GM12891 (cell line): ENCODE results near the gene BSND.

ENCODE experiments used
- POLR2A ChIP-seq: IDR thresholded peaks from 2 replicates; pipeline ENCODE4 v1.6.1; 2011; ENCODE audit warnings: low read depth, low read length, control low read depth
- POLR2AphosphoS5 ChIP-seq: IDR thresholded peaks from 2 replicates; pipeline ENCODE4 v1.6.1; 2011; ENCODE audit warnings: low read depth, low read length, control low read depth
- SPI1 ChIP-seq: IDR thresholded peaks from 2 replicates; pipeline ENCODE4 v1.6.1; 2011; ENCODE audit warnings: low read depth, low read length, control low read depth
- TAF1 ChIP-seq: IDR thresholded peaks from 2 replicates; pipeline ENCODE4 v1.6.1; 2011; ENCODE audit warnings: low read depth, low read length, control low read depth

- no peak for TF ChIP-seq POLR2A
- no peak for TF ChIP-seq SPI1
- no peak for TF ChIP-seq POLR2AphosphoS5
- no peak for TF ChIP-seq TAF1
Measured at GRCh38 chr1:54968551-54968950, 30.2 kb upstream of the BSND start.
